ENCODE results near the gene APOE. TPM values are rescaled to one million over a fixed set of nuclear protein-coding genes. Genes with fewer than 3 reads are reported as not detected.
A peak's percentile ranks its signal among the peaks of the same experiment; 100 is the strongest.

APOE gene
- total and polyA plus RNA-seq, 2 of the 13 experiments (the other 11 are each of a cell fraction or from before 2014, with no cell fraction given), result 1,328 to 1,470 TPM

DNA sequence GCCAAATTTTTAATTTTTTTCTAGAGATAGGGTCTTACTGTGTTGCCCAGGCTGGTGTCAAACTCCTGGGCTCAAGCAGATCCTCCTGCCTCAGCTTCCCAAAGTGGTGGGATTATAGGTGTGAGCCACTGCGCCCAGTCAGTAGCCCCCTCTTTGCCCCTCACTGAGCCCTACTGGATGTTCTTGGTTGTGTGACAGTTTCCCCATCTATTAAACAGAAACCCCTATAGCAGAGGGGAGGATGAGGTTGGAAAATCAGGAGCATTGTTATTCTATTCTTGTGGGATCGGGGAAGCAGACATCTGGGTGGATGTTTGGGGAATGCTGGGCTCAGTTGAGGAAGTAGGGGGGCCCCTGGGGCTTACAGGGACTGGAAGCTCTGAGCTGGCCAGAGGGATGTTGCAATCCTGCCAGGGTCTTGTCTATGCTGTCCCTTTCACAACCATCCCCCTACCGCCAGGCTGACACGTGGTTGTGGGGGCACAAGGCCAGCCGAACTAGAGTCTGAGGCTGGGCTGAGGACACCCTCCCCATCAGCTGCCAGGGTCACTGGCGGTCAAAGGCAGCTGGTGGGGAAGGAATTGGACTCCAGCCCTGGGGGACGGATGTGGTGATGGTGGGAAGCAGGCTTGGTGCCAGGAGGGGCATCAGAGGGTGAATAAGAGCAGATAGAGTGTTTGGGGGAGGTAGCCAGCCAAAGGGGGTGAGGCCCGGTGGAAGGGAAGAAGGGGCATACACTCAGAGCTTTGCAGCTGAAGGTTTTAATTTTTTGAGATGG is 19.7 kb downstream of the APOE start (continued):
- TF ChIP-seq ZNF737 (CRISPR knock-in tag; IDR thresholded peaks at IDR 0.05; ENCODE audit: borderline replicate concordance), result 0 out of 2 replicates have a peak, but pooled peaks have one; percentile 20
- TF ChIP-seq, protein P1, sequence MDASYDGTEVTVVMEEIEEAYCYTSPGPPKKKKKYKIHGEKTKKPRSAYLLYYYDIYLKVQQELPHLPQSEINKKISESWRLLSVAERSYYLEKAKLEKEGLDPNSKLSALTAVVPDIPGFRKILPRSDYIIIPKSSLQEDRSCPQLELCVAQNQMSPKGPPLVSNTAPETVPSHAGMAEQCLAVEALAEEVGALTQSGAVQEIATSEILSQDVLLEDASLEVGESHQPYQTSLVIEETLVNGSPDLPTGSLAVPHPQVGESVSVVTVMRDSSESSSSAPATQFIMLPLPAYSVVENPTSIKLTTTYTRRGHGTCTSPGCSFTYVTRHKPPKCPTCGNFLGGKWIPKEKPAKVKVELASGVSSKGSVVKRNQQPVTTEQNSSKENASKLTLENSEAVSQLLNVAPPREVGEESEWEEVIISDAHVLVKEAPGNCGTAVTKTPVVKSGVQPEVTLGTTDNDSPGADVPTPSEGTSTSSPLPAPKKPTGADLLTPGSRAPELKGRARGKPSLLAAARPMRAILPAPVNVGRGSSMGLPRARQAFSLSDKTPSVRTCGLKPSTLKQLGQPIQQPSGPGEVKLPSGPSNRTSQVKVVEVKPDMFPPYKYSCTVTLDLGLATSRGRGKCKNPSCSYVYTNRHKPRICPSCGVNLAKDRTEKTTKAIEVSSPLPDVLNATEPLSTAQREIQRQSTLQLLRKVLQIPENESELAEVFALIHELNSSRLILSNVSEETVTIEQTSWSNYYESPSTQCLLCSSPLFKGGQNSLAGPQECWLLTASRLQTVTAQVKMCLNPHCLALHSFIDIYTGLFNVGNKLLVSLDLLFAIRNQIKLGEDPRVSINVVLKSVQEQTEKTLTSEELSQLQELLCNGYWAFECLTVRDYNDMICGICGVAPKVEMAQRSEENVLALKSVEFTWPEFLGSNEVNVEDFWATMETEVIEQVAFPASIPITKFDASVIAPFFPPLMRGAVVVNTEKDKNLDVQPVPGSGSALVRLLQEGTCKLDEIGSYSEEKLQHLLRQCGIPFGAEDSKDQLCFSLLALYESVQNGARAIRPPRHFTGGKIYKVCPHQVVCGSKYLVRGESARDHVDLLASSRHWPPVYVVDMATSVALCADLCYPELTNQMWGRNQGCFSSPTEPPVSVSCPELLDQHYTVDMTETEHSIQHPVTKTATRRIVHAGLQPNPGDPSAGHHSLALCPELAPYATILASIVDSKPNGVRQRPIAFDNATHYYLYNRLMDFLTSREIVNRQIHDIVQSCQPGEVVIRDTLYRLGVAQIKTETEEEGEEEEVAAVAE (CRISPR knock-in tag; IDR thresholded peaks at IDR 0.05; ENCODE audit: borderline replicate concordance), result peak; percentile 93
- TF ChIP-seq, protein P2, sequence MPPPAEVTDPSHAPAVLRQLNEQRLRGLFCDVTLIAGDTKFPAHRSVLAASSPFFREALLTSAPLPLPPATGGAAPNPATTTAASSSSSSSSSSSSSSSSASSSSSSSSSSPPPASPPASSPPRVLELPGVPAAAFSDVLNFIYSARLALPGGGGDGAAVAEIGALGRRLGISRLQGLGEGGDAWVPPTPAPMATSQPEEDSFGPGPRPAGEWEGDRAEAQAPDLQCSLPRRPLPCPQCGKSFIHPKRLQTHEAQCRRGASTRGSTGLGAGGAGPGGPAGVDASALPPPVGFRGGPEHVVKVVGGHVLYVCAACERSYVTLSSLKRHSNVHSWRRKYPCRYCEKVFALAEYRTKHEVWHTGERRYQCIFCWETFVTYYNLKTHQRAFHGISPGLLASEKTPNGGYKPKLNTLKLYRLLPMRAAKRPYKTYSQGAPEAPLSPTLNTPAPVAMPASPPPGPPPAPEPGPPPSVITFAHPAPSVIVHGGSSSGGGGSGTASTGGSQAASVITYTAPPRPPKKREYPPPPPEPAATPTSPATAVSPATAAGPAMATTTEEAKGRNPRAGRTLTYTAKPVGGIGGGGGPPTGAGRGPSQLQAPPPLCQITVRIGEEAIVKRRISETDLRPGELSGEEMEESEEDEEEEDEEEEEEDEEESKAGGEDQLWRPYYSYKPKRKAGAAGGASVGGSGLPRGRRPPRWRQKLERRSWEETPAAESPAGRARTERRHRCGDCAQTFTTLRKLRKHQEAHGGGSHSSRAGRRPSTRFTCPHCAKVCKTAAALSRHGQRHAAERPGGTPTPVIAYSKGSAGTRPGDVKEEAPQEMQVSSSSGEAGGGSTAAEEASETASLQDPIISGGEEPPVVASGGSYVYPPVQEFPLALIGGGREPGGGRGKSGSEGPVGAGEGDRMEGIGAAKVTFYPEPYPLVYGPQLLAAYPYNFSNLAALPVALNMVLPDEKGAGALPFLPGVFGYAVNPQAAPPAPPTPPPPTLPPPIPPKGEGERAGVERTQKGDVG (CRISPR knock-in tag; IDR thresholded peaks at IDR 0.05; ENCODE audit: borderline replicate concordance), result peak; percentile 97; the same call in 1 of the 2 replicates
- peak; percentile 82; the same call in 1 of the 2 replicates for TF ChIP-seq ZNF136 (CRISPR knock-in tag; IDR thresholded peaks at IDR 0.05; ENCODE audit: low read depth)
- TF ChIP-seq HNRNPH1 (optimal IDR thresholded peaks at IDR 0.05; ENCODE audit: low read depth, low read length), result no peak
- TF ChIP-seq NR3C1 (CRISPR knock-in tag; IDR thresholded peaks at IDR 0.05), result no peak
- peak; percentile 77; the same call in 1 of the 2 replicates for TF ChIP-seq HOXA5 (CRISPR knock-in tag; IDR thresholded peaks at IDR 0.05)
- TF ChIP-seq ONECUT2 (CRISPR knock-in tag; IDR thresholded peaks at IDR 0.05), result peak; percentile 58
- no peak for TF ChIP-seq NCOA5 (CRISPR knock-in tag; IDR thresholded peaks at IDR 0.05)
- TF ChIP-seq, protein P3, sequence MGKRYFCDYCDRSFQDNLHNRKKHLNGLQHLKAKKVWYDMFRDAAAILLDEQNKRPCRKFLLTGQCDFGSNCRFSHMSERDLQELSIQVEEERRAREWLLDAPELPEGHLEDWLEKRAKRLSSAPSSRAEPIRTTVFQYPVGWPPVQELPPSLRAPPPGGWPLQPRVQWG (CRISPR knock-in tag; IDR thresholded peaks at IDR 0.05; ENCODE audit: borderline replicate concordance, low read depth), result no peak
- TF ChIP-seq TCF7 (IDR thresholded peaks at IDR 0.05; ENCODE audit: low read depth), result peak; percentile 67
- TF ChIP-seq, protein P4, sequence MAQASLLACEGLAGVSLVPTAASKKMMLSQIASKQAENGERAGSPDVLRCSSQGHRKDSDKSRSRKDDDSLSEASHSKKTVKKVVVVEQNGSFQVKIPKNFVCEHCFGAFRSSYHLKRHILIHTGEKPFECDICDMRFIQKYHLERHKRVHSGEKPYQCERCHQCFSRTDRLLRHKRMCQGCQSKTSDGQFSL (CRISPR knock-in tag; IDR thresholded peaks at IDR 0.05), result no peak
- TF ChIP-seq NR2F2 (IDR thresholded peaks at IDR 0.05; ENCODE audit: borderline replicate concordance, low read depth), result peak; percentile 91; the same call in 1 of the 2 replicates
- TF ChIP-seq, protein P5, sequence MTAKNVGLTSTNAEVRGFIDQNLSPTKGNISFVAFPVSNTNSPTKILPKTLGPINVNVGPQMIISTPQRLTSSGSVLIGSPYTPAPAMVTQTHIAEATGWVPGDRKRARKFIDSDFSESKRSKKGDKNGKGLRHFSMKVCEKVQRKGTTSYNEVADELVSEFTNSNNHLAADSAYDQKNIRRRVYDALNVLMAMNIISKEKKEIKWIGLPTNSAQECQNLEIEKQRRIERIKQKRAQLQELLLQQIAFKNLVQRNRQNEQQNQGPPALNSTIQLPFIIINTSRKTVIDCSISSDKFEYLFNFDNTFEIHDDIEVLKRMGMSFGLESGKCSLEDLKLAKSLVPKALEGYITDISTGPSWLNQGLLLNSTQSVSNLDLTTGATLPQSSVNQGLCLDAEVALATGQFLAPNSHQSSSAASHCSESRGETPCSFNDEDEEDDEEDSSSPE (CRISPR knock-in tag; IDR thresholded peaks at IDR 0.05), result peak; percentile 72
- no peak for TF ChIP-seq PLRG1 (conservative IDR thresholded peaks at IDR 0.05)
- TF ChIP-seq NCOR1 (IDR thresholded peaks at IDR 0.05; ENCODE audit: borderline replicate concordance, low read length), result peak; percentile 92; the same call in 1 of the 2 replicates
- TF ChIP-seq ZNF451 (CRISPR knock-in tag; IDR thresholded peaks at IDR 0.05), result peak; percentile 91; the same call in 1 of the 2 replicates
- peak; percentile 84; the same call in 1 of the 2 replicates for TF ChIP-seq ZNF766 (CRISPR knock-in tag; IDR thresholded peaks at IDR 0.05; ENCODE audit: borderline replicate concordance)
- no peak for TF ChIP-seq ZNF652 (CRISPR knock-in tag; IDR thresholded peaks at IDR 0.05; ENCODE audit: borderline replicate concordance, low read depth)
- no peak for TF ChIP-seq SUZ12 (IDR thresholded peaks at IDR 0.05; ENCODE audit: low read depth, low read length)

All from HepG2 (cell line).